Lower leg skin (tissue), 3 donors: ENCODE measurements around the gene TEN1.

Source experiments
- CTCF ChIP-seq, 3 donors: fragments of 450-650 bp; IDR thresholded peaks; one replicate each; pipeline ENCODE4 v1.5.1; 2016; ENCODE audit warnings: antibody characterized with exemption in 3 of 3, mild to moderate bottlenecking in 3 of 3, moderate library complexity in 2 of 3
- POLR2A ChIP-seq, 2 donors: fragments of 450-650 bp; IDR thresholded peaks; one replicate each; pipeline ENCODE4 v1.6.1; 2016 to 2017; ENCODE audit warnings: antibody characterized with exemption in 2 of 2, mild to moderate bottlenecking in 1 of 2, moderate library complexity in 1 of 2

GRCh38 chr17:76023900-76024237 lies 44.8 kb downstream of the TEN1 start:
- no peak for TF ChIP-seq CTCF (IDR thresholded peaks at IDR 0.05)
- TF ChIP-seq POLR2A (IDR thresholded peaks at IDR 0.05) = no peak
